ENCODE data around the gene ZFP1.

The ZFP1 gene

DNA sequence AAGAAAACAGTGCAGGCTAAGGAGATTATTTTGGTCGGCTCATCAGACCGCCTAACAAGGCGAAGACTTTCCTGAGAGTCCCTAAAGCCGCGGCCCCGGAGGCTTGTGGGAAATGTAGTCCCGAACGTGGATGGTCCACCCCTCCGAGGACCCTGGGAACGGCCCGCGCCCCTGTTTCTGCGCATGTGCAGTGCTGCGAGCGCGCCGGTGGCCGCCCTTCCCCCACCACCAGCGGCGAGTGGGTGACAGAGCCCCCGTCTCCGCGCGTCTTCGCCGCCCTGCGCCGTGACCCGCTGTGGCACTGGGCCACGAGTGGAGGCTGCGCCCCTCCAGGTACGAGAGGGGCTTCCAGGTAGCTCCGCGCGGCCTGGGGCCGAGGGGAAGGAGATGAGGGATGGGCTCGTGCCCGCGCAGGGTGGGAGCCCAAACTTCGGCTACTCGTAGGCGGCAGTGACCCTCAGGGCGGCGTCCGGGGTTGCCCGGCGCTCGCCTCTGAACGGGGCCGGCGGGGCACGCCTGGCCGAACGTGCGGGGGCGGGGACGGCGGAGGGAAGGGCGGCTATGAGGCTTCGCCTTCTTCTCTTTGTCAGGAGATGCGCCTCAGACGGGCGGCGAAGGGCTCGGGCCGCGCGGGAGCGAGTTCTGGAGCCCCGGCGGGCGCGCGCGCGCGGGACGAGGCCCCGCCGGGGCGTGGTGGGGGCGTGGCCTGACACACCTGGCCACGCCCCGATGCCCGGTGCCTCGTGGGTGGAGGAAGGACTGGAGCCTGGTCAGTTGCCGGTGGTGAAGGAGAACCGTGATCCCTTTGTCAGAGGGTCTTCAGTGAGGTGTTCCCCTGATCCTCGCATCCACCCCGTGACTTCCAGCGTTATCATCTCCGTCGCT, at the start of gene ZFP1:
Gene ZFP1 (plus strand): TSS at position 214 of the 885 bp plus-strand sequence. CDS start 4,428 bp downstream, outside the sequence.
- DNase-seq, result peak; percentile 84

- DNase-seq, result no peak
These were observed 49.2 kb upstream of the ZFP1 start for GRCh38 chr16:75099075-75099667.

DNA sequence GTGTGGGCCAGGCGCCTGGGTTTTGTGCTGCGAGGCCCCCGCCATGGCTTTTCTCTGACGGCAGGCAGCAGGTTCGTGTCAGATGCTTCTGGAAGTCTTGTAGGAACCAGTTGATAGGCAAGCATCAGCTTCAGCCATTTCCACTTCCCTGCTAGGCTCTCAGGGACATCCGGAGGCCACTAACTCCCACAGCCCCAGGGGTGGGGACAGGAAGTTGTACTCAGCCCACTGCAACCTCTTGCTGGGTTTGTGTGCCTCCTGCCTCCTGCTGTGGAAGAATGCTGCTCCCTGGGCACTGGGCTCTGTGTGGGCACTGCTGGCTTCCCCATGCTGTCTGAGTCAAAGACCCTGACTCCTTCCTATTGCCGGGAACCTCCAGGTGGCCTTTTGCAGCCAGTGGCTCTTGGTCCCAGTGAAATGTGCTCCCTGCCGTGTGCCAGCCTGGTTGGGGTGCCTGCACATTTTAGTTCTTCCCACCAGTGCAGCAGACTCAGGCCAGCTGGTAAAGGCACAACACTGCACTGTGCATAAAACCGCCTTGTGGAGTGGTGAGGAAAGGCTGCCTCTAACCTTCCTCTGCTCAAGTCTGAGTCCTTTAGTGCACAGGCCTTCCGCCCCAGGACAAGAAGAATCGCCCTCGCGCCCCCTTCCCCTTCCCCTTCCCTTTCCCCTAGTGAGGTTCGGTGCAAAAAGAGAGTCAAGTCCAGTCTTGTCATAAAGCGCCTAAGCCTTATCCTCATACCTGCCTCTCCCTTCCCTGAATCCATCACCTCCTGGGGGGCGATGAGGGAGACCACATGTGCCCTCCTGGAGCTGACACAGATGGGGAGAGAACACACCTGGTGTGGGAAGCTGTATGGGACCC, 48.4 kb upstream of the ZFP1 start:
- no peak for DNase-seq

DNA sequence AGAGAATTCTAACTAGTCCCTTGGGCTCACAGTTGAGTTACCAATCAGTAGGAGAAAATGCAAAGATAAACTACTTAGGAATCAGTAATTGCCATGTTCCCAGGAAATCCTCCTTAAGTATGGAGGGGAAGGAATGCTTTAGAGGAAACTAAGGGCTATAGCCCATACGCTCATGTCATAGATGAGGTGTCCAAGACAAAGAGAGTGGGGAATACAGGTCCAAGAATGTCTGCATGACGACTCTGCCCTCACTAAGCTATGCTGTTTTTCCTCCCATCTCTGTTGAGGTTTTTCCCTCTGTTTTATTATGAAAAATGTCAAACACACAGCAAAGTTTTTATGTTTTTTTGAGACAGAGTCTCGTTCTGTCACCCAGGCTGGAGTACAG, 47.7 kb upstream of the ZFP1 start:
- no peak for DNase-seq

- DNase-seq, result no peak
These were observed 46.7 kb upstream of the ZFP1 start for GRCh38 chr16:75101635-75102034.

DNA sequence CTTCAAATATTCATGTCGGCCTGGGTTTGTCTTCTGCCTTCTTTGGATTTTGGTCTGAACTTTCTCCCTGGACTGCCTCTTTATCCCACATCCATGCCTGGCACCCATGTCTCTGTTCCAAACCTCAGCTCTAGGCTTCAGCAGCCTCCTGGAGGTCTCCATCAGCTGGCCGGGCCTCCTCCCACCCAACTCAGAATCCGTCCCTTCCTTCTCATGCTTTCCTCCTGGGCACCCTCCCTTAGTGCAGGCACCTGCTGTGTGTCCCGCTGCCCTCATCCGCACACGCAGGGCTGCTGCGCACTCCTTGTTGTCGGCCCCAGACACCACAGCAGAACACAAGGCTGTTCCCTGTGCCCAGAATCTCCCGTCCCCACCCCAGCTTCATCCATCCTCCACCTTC, 45.7 kb upstream of the ZFP1 start:
- DNase-seq, result no peak

DNA sequence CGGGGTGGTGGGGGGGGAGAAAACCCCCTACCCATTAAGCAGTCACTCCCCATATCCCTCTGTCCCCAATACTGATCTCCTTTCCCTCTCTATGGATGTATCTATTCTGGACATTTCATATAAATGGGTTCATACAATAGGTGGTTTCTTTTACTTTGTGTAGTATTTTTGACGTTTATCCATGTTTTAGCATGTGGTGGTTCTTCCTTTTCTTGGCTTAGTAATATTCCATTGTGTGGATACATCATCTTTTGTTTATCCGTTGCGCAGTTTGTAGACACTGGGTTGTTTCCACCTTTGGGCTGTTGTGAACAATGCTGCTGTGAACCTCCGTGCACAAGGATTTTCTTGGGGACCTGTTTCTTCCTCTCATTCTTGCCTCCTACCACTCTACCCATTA, 44.3 kb upstream of the ZFP1 start:
- no peak for DNase-seq

DNA sequence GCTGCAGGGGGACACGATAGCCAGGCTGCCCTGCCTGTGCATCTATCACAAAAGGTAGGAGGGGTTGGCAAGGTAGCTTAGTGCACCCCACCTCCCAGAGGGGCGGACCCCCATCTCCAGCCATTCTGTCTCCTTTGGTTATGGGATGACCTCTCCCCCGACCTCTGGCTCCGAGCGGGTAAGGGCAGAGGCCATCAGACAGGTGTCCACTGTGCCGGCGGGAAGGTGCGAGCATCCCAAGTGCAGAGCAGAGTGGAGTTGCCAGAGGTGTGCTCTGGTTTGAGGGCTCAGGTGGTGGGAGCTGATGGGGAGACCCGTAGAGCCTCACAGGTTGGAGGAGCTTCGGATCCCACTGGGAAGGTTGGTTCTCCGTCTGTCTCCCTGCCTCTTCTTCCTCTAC, 43.5 kb upstream of the ZFP1 start:
- no peak for DNase-seq

DNA sequence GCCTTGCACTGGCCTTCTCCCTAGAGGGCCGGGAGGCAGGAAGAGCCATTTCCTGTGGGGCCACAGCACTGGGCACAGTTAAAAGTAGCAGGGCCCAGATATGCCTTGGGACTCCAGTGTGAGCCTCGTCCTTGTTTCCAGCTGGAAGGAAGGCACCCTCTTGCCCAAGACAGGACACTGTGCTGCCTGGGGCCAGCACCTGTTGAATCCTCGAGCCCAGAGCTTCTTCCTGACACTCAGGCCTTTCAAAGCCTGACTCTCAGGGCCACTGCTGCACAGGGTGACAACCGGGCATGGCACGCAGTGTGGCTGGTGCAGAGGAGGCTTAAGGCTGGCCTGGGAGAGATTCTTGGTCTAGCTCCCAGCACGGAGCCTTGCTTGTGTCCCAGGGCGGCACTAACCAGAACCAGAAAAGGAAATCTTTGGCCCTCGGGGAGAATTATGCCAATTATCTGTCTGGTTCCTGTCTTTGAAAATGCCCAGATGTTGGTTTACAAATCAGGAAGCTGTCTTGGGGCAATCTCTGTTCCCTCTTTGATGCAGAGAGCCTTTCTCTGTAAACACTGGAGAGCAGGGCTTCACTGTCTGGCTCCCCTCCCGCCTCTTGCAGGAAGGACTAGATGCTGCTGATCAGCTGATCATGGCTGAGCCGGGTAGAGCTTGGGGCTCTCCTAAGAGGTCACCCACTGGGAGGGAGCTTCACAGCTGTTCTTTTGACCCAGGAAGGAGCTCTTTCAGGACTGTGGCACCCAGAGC, 42.8 kb upstream of the ZFP1 start:
- no peak for DNase-seq

DNA sequence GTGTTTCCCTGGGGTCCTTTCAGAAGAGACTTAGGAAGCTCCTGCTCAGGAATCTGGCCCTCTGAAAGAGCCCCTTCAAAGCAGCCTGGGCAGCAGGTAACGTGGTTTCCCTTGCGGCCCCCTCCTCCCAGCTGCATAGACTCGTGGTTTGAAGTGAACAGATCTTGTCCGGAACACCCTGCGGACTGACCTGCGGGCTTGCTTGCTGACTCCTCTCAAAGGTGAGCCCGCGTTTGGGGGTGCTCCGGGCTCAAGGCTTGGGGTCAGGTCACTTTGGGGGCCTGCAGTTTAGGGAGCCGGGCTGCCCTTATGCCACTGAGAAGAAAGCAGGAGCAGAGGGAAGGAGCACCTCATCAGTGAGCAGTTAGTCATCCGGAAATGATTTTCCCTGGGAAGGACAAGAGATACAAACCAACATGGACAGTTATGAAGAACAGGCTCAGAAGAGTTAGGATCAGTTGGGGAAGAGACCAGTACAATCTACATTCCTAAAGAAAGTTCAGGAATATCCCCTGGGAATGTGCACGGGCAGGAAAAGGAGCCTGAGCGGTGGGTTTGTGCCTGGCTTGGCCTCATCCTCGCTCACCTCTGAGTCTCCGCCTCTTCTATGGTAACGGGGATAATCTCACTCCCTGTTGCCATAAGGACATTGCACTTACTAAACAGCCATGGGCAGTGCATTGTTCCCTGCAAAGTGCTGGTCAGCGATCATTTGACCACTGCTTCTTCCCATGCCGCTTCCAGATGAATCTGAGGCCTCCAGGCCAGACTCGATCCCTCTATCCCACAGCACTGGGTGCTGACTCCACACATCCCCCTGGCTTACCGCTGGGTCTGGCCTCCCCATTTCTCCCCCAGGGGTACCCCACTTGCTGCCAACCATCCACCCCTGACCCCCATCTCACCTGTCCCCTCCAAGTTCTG, 41.7 kb upstream of the ZFP1 start:
- no peak for DNase-seq

- no peak for DNase-seq
These were observed 40.8 kb upstream of the ZFP1 start for GRCh38 chr16:75107505-75107904.

- peak; percentile 20 for DNase-seq
These were observed 39.3 kb upstream of the ZFP1 start for GRCh38 chr16:75108792-75109731.

GRCh38 chr16:75109732-75110243, 38.5 kb upstream of the ZFP1 start:
- DNase-seq, result no peak

GRCh38 chr16:75110637-75111513, 37.4 kb upstream of the ZFP1 start:
- peak; percentile 90 for DNase-seq

DNA sequence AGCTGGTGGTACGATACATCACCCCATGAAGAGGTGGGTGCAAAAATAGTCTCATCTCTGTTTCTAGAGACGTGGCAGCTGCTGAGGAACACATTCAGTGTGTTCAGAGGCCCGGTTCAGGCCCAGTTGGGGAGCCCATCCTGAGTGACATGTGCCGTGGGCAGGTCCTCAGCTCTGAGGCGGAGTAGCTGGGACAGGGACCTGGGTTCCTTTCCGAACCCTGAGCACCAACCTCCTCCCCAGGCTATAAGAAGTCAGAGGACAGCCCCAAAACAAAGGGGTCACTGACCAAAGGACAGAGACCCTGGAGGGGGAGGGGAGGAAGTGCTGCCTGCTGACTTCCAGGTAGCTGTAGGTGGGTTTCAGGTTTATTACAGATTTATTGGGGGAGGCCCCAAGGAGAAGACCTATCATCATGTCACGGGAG, 36.8 kb upstream of the ZFP1 start:
- no peak for DNase-seq

DNA sequence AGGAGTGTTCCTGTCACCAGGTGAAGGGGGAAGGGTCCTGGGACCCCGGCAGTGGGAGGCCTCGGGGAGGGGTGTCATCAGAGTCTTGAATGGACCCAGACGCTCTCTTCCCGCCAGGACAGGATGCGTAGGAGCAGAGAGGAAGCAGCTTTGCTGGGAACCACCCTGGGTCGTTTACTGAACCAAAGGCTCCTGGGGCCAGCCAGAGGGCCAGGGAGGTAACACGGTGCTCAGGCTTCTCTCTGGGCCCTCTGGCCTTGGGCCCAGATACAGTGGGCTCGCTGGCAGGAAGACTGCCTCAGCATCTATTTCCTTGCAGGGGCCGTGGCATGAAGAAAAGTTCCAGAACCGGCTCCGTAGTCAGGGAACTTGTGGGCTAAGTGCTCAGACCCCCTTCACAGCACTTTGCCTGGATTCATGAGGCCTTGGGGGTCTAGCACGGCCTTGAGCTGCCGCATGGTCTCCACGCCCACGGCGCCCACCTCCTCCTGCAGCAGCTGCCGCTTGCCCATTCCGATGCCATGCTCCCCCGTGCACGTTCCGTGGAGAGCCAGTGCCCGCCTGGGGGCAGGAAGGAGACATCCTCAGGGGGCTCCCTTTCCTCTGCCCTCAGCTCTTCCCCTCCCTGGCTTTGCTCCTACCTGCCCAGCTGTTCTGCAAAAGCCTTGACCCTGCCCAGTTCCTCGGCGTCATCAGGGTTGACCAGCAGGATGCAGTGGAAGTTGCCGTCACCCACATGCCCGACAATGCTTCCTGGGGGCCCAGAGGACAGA, 36.2 kb upstream of the ZFP1 start:
- no peak for DNase-seq

GRCh38 chr16:75112734-75113491, 35.4 kb upstream of the ZFP1 start:
- no peak for DNase-seq

All from KG1 (cell line).